HFF-Myc (cell line): Measurements from ENCODE around the gene PEX11G.

Experiments
- DNase-seq: peaks from one replicate; pipeline ENCODE4 v3.0.0-alpha.2; 2011; ENCODE audit warnings: low read depth; ENCODE audit errors: extremely low read depth
- H3K4me3 ChIP-seq: replicated peaks from 2 replicates; pipeline ENCODE4 v1.5.1; 2011; ENCODE audit warnings: low read depth, mild to moderate bottlenecking, control low read depth, low read length
- CTCF ChIP-seq: IDR thresholded peaks from 2 replicates; pipeline ENCODE4 v1.5.1; 2012; ENCODE audit warnings: mild to moderate bottlenecking, low read depth, low read length, control low read depth; ENCODE audit errors: missing control alignments

PEX11G gene

GRCh38 chr19:7492558-7492957 is 3.7 kb upstream of the PEX11G start:
- no peak for DNase-seq
- no peak overlapping the region for H3K4me3 ChIP-seq
- TF ChIP-seq CTCF = no peak

- TF ChIP-seq CTCF = no peak
- DNase-seq = no peak
- H3K4me3 ChIP-seq = no peak overlapping the region
Observed at GRCh38 chr19:7492142-7492541, 3.3 kb upstream of the PEX11G start.

- no peak overlapping the region for H3K4me3 ChIP-seq
- no peak for DNase-seq
Observed at GRCh38 chr19:7489609-7490044, 792 bp upstream of the PEX11G start.

GRCh38 chr19:7486923-7487322 is 1.9 kb downstream of the PEX11G start:
- no peak for DNase-seq
- no peak overlapping the region for H3K4me3 ChIP-seq

More at GRCh38 chr19:7489609-7490044, 792 bp upstream of the PEX11G start:
- TF ChIP-seq CTCF = no peak

GRCh38 chr19:7483720-7484201 is 5.1 kb downstream of the PEX11G start:
- no peak overlapping the region for H3K4me3 ChIP-seq
- TF ChIP-seq CTCF = no peak
- DNase-seq = no peak

More at GRCh38 chr19:7486923-7487322, 1.9 kb downstream of the PEX11G start:
- TF ChIP-seq CTCF = no peak

- DNase-seq = no peak
- no peak for TF ChIP-seq CTCF
- no peak overlapping the region for H3K4me3 ChIP-seq
Observed at GRCh38 chr19:7482584-7483439, 6.0 kb downstream of the PEX11G start.

GRCh38 chr19:7480970-7481255 is 7.9 kb downstream of the PEX11G start:
- TF ChIP-seq CTCF = no peak
- DNase-seq = no peak
- H3K4me3 ChIP-seq = no peak overlapping the region
